GM12801 (cell line): ENCODE results near the gene F2R.

ENCODE experiments used
- CTCF ChIP-seq: IDR thresholded peaks from one replicate; pipeline ENCODE4 v1.5.1; 2011; ENCODE audit warnings: control low read depth; ENCODE audit not compliant: insufficient read length; ENCODE audit errors: extremely low read depth

The F2R gene

GRCh38 chr5:76675364-76675763 lies 40.6 kb upstream of the F2R start:
- TF ChIP-seq CTCF: no peak

GRCh38 chr5:76677849-76678472 lies 38.0 kb upstream of the F2R start:
- no peak for TF ChIP-seq CTCF

- no peak for TF ChIP-seq CTCF
Observed at GRCh38 chr5:76679231-76679630, 36.7 kb upstream of the F2R start.

GRCh38 chr5:76681287-76681686 lies 34.6 kb upstream of the F2R start:
- no peak for TF ChIP-seq CTCF

- no peak for TF ChIP-seq CTCF
Observed at GRCh38 chr5:76682387-76682786, 33.5 kb upstream of the F2R start.

- no peak for TF ChIP-seq CTCF
Observed at GRCh38 chr5:76683816-76684731, 31.9 kb upstream of the F2R start.

GRCh38 chr5:76684756-76685519 lies 31.0 kb upstream of the F2R start:
- TF ChIP-seq CTCF: no peak
